ENCODE measurements around the gene DPH3. TPM values are rescaled to one million over a fixed set of nuclear protein-coding genes. Genes with fewer than 3 reads are reported as not detected.

Gene DPH3
- total RNA-seq (2021), result 12.1 and 16.2 TPM in 2 replicates
- Bru-seq, nascent RNA, result percentile 78 among the genes with signal in this experiment
- percentile 82 among the genes with signal in this experiment for BruChase-seq, experiment 1, labeled RNA remaining after a 2-hour chase
- percentile 90 among the genes with signal in this experiment for BruChase-seq, experiment 2, labeled RNA remaining after a 6-hour chase
- long read RNA-seq, transcript DPH3-202 (2 exons, 3,052 nt), result minor isoform, 18 of 40 reads
- long read RNA-seq, transcript DPH3-204 (3 exons, 3,131 nt), result major isoform, 19 of 40 reads
- long read RNA-seq, partial matches to known transcripts, result 0 of 40 reads
- long read RNA-seq, other reads (novel, unspliced or antisense), result 1 of 40 reads

- BruUV-seq (replicated peaks), result no TSS peak
- peaks cover 12% of the 10 kb centered on the region; the same call in 1 of the 2 replicates for H3K36me3 ChIP-seq (ENCODE audit: low read depth)
- no peak for TF ChIP-seq EZH2 (IDR thresholded peaks at IDR 0.05; ENCODE audit: low read depth)
- TF ChIP-seq, protein P1, sequence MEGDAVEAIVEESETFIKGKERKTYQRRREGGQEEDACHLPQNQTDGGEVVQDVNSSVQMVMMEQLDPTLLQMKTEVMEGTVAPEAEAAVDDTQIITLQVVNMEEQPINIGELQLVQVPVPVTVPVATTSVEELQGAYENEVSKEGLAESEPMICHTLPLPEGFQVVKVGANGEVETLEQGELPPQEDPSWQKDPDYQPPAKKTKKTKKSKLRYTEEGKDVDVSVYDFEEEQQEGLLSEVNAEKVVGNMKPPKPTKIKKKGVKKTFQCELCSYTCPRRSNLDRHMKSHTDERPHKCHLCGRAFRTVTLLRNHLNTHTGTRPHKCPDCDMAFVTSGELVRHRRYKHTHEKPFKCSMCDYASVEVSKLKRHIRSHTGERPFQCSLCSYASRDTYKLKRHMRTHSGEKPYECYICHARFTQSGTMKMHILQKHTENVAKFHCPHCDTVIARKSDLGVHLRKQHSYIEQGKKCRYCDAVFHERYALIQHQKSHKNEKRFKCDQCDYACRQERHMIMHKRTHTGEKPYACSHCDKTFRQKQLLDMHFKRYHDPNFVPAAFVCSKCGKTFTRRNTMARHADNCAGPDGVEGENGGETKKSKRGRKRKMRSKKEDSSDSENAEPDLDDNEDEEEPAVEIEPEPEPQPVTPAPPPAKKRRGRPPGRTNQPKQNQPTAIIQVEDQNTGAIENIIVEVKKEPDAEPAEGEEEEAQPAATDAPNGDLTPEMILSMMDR (conservative IDR thresholded peaks at IDR 0.05), result no peak
- H3K9me2 ChIP-seq (ENCODE audit: insufficient read depth), result no peaks in the 10 kb centered on the region
- peak within 1 kb of the TSS; percentile 98 for H3K4me3 ChIP-seq
- CTCF ChIA-PET, result interaction anchor here (0.6 kb wide), 1 partner anchor 286 kb away, joined by 3 read pairs; no protein-coding TSS in a partner anchor
- peaks cover 33% of the 10 kb centered on the region for H3K4me1 ChIP-seq (replicated peaks; ENCODE audit: insufficient read depth)
- H3F3A ChIP-seq (ENCODE audit: insufficient read depth, low read depth), result no peaks in the 10 kb centered on the region
- H3K27me3 ChIP-seq (ENCODE audit: insufficient read depth, low read depth), result no peaks in the 10 kb centered on the region
- intact Hi-C loops (cut with micrococcal nuclease; ENCODE audit: unreplicated experiment), result loop anchor here (5.0 kb wide), 2 partner anchors 287 to 633 kb away; no protein-coding TSS in a partner anchor
- H3K27ac ChIP-seq, result peak within 1 kb of the TSS; percentile 67
- no peaks in the 10 kb centered on the region; the same call in none of the 2 replicates for H4K20me1 ChIP-seq (ENCODE audit: insufficient read depth)
- peak; percentile 94 to 98 for DNase-seq
- peak within 1 kb of the TSS; percentile 95 for H3K4me2 ChIP-seq
- H3K79me2 ChIP-seq (ENCODE audit: low read depth), result peaks cover 65% of the 10 kb centered on the region
- POLR2A ChIA-PET (ENCODE audit: unreplicated experiment), result interaction anchor here (0.5 to 0.7 kb wide), 3 partner anchors 303 to 749 kb away, joined by 3 to 19 read pairs (median 9); no protein-coding TSS in a partner anchor
- H3K9me3 ChIP-seq (ENCODE audit: insufficient read depth, low read depth), result no peaks in the 10 kb centered on the region
- H2AFZ ChIP-seq, result peak within 1 kb of the TSS; percentile 96
Observed at GRCh38 chr3:16264708-16265454, at the start of gene DPH3, which contains the start of gene OXNAD1. Gene DPH3, minus strand, starts transcription at chr3:16264943. Its CDS starts 67 bp downstream, at chr3:16264876. Gene OXNAD1, plus strand, starts transcription at chr3:16265212. Its CDS starts 5,741 bp downstream, at chr3:16270953.

DNA sequence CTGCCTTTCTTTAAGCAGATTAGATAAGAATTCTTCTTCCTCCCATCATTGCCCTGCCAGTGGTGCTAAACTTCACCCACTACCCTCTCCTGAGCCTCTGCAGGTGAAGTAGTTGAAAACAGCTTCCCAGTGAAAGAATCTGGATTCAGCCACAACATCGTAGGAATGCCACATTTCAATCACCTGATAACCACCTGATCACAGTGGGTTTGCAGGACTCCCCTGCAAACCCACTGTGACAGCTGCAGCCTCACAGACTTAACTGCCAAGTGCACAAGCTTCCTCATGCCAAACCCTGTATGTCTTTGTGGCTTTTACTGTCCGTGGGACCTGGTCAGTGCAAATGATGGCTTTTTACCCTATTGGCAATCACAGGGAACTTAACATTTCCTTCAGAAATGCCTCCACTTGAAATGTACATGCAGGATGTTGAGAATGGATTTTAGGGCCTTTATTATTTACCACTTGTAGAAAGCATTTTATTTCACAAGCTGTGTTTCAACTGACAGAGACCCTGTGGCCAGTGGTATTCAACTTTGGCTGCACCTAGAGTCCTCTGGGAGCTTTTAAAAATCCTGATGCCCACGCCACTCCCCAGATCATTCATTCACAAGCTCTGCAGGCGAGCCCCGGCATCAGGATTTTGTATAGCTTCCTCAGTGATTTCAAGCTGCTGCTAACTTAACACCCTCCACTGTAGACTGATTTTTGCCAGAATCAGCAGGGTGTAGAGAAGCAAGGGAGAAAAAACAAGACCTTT lies 49.3 kb upstream of the DPH3 start:
- H3K4me3 ChIP-seq, result no peak overlapping the region
- no peaks in the 10 kb centered on the region for H3K27me3 ChIP-seq (ENCODE audit: insufficient read depth, low read depth)
- ChIA-PET CTCF (no interaction called here), POLR2A (ENCODE audit: unreplicated experiment) (no interaction called here)
- H3F3A ChIP-seq (ENCODE audit: insufficient read depth, low read depth), result no peaks in the 10 kb centered on the region
- H2AFZ ChIP-seq, result no peak overlapping the region
- H3K9me3 ChIP-seq (ENCODE audit: insufficient read depth, low read depth), result no peaks in the 10 kb centered on the region
- TF ChIP-seq EZH2 (IDR thresholded peaks at IDR 0.05; ENCODE audit: low read depth), result no peak
- TF ChIP-seq, protein P1 (conservative IDR thresholded peaks at IDR 0.05), result no peak
- no peak for DNase-seq
- no TSS peak for BruUV-seq (replicated peaks)
- H3K79me2 ChIP-seq (ENCODE audit: low read depth), result no peaks in the 10 kb centered on the region
- H3K4me1 ChIP-seq (replicated peaks; ENCODE audit: insufficient read depth), result peaks cover 8% of the 10 kb centered on the region; the same call in 1 of the 2 replicates
- H3K4me2 ChIP-seq, result no peak overlapping the region
- H3K36me3 ChIP-seq (ENCODE audit: low read depth), result 0 out of 2 replicates have a peak, but pooled peaks cover 6% of the 10 kb centered on the region
- intact Hi-C loops (cut with micrococcal nuclease; ENCODE audit: unreplicated experiment), result no loop called here
- peaks cover 3% of the 10 kb centered on the region; the same call in 1 of the 2 replicates for H4K20me1 ChIP-seq (ENCODE audit: insufficient read depth)
- no peak overlapping the region for H3K27ac ChIP-seq
- no peaks in the 10 kb centered on the region for H3K9me2 ChIP-seq (ENCODE audit: insufficient read depth)

Data from PC-9 (cell line).